GM12878 (cell line): ENCODE results near the gene COL9A2. TPM values are rescaled to one million over a fixed set of nuclear protein-coding genes. Genes with fewer than 3 reads are reported as not detected.

Experiments
- ATAC-seq: fragments of 200-7000 bp; cut with Tn5 transposase; 3 replicates; pipeline ENCODE4 v1.9.1; 2020; ENCODE audit warnings: mild to moderate bottlenecking, moderate library complexity
- BruUV-seq: library from RNA; stranded (reverse); fragments of 400-500 nt; replicated peaks from 2 replicates; lab custom pipeline; 2021; lab: Mats Ljungman, UMichigan
- CTCF ChIA-PET: fragments of 300-600 bp; sonication (Branson Sonifier 250); formaldehyde crosslinking; extraction: SDS; loops from one replicate; lab custom pipeline; 2021; ENCODE audit warnings: inconsistent platforms; lab: Yijun Ruan, JAX
- POLR2A ChIA-PET: fragments of 350-600 bp; formaldehyde crosslinking; extraction: SDS; loops from one replicate; lab custom pipeline; 2021; ENCODE audit warnings: inconsistent platforms; lab: Charles Lee
- RAD21 ChIA-PET: fragments of 300-600 bp; sonication (Branson Sonifier 250); formaldehyde crosslinking; loops from one replicate; lab custom pipeline; 2023; ENCODE audit warnings: antibody characterized with exemption; ENCODE audit not compliant: unreplicated experiment; lab: Charles Lee
- SMC1A ChIA-PET: fragments of 300-600 bp; sonication (Branson Sonifier 250); formaldehyde crosslinking; loops from one replicate; lab custom pipeline; 2023; ENCODE audit not compliant: unreplicated experiment, uncharacterized antibody; lab: Charles Lee
- DNase-seq: peaks from one replicate; pipeline ENCODE4 v3.0.0-alpha.2; 2011; ENCODE audit warnings: low read depth, low spot score
- FAIRE-seq: peaks from 3 replicates; lab custom pipeline; 2011; peaks lifted over from hg19 to GRCh38; lab: Jason Lieb, UNC
- H2AFZ ChIP-seq: 2 replicates; pipeline ENCODE4 v1.6.0; 2011; ENCODE audit warnings: low read depth, low read length, control low read depth; ENCODE audit not compliant: control insufficient read depth
- H3K27ac ChIP-seq: 2 replicates; pipeline ENCODE4 v1.5.1; 2011; ENCODE audit warnings: control low read depth; ENCODE audit not compliant: control insufficient read depth, insufficient read depth
- H3K27me3 ChIP-seq, 2 experiments: replicated peaks in 1 of 2; 2 replicates each; pipeline versions ENCODE4 v1.6.0 to v1.6.1; 2011; ENCODE audit warnings: low read length in 1 of 2; ENCODE audit not compliant: control insufficient read depth in 2 of 2, insufficient read depth in 2 of 2
- H3K36me3 ChIP-seq, 2 experiments: 2 replicates each; pipeline ENCODE4 v1.5.1; 2011; ENCODE audit warnings: low read length in 1 of 2; ENCODE audit not compliant: control insufficient read depth in 2 of 2, insufficient read depth in 2 of 2
- H3K4me1 ChIP-seq: 2 replicates; pipeline ENCODE4 v1.6.1; 2011; ENCODE audit warnings: mild to moderate bottlenecking, low read length, moderate library complexity, mixed read lengths; ENCODE audit not compliant: control insufficient read depth, insufficient read depth
- H3K4me2 ChIP-seq: 2 replicates; pipeline ENCODE4 v1.6.0; 2011; ENCODE audit warnings: control low read depth; ENCODE audit not compliant: control insufficient read depth, insufficient read depth
- H3K4me3 ChIP-seq: fragments of 200-600 bp; sonication (generic); 2 replicates; pipeline ENCODE4 v1.5.1; 2016
- H3K79me2 ChIP-seq: 2 replicates; pipeline ENCODE4 v1.6.0; 2011; ENCODE audit warnings: low read length; ENCODE audit not compliant: control insufficient read depth, insufficient read depth
- H3K9ac ChIP-seq: 2 replicates; pipeline ENCODE4 v1.8.0; 2011; ENCODE audit warnings: low read length, control low read depth, mixed read lengths; ENCODE audit not compliant: control insufficient read depth, insufficient read depth
- H3K9me3 ChIP-seq: replicated peaks from 3 replicates; pipeline ENCODE4 v1.5.1; 2011; ENCODE audit warnings: mild to moderate bottlenecking, low read length; ENCODE audit not compliant: control insufficient read depth, insufficient read depth
- H4K20me1 ChIP-seq: 2 replicates; pipeline ENCODE4 v1.6.0; 2011; ENCODE audit not compliant: control insufficient read depth, insufficient read depth
- ATF7 ChIP-seq: fragments of 450-650 bp; IDR thresholded peaks from 2 replicates; pipeline ENCODE4 v1.6.1; 2016; ENCODE audit warnings: low read depth, mild to moderate bottlenecking
- BHLHE40 ChIP-seq, 2 experiments: fragments of 450-650 bp in 1 of 2; IDR thresholded peaks; 2 replicates each; pipeline ENCODE4 v1.6.1; 2011 to 2017; ENCODE audit warnings: low read depth in 2 of 2, borderline replicate concordance in 1 of 2, improper control_type of control experiment in 1 of 2, low read length in 1 of 2, mild to moderate bottlenecking in 1 of 2
- CBX5 ChIP-seq: sonication (generic); IDR thresholded peaks from 2 replicates; pipeline ENCODE4 v1.6.1; 2016; ENCODE audit warnings: low read depth, moderate library complexity, mild to moderate bottlenecking, inconsistent platforms
- EGR1 ChIP-seq, 2 experiments: IDR thresholded peaks; 1 replicate in 1 of 2; 2 replicates in 1 of 2; pipeline ENCODE4 v1.6.1; 2011 to 2012; ENCODE audit warnings: low read depth in 2 of 2, low read length in 2 of 2, borderline replicate concordance in 1 of 2, mild to moderate bottlenecking in 1 of 2, moderate library complexity in 1 of 2
- ELK1 ChIP-seq: IDR thresholded peaks from 2 replicates; pipeline ENCODE4 v1.6.1; 2012; ENCODE audit warnings: low read depth, low read length, improper control_type of control experiment
- EP300 ChIP-seq, 2 experiments: fragments of 150-350 bp in 1 of 2; IDR thresholded peaks; 2 replicates each; pipeline ENCODE4 v1.6.1; 2011 to 2012; ENCODE audit warnings: low read depth in 2 of 2, low read length in 2 of 2, borderline replicate concordance in 1 of 2, improper control_type of control experiment in 1 of 2, inconsistent platforms in 1 of 2; ENCODE audit not compliant: control insufficient read depth in 1 of 2
- FOXK2 ChIP-seq: fragments of 450-650 bp; IDR thresholded peaks from 2 replicates; pipeline ENCODE4 v1.6.1; 2017; ENCODE audit warnings: mild to moderate bottlenecking, moderate library complexity
- HDGF ChIP-seq: fragments of 450-650 bp; IDR thresholded peaks from 2 replicates; pipeline ENCODE4 v1.6.1; 2016; ENCODE audit warnings: antibody characterized with exemption
- IKZF2 ChIP-seq, 2 experiments: fragments of 450-650 bp; IDR thresholded peaks; 2 replicates each; pipeline ENCODE4 v1.6.1; 2017; ENCODE audit warnings: mild to moderate bottlenecking in 2 of 2, moderate library complexity in 2 of 2
- MTA3 ChIP-seq: IDR thresholded peaks from 2 replicates; pipeline ENCODE4 v1.6.1; 2012; ENCODE audit warnings: low read length, inconsistent platforms, borderline replicate concordance
- NRF1 ChIP-seq: conservative IDR thresholded peaks from 2 replicates; pipeline ENCODE4 v1.6.1; 2011; ENCODE audit warnings: mild to moderate bottlenecking, low read depth, low read length, improper control_type of control experiment
- POLR2AphosphoS5 ChIP-seq: IDR thresholded peaks from 2 replicates; pipeline ENCODE4 v1.6.1; 2011; ENCODE audit warnings: mild to moderate bottlenecking, low read length, inconsistent platforms
- RB1 ChIP-seq: fragments of 450-650 bp; formaldehyde crosslinking; IDR thresholded peaks from 2 replicates; pipeline ENCODE4 v1.6.1; 2017; ENCODE audit warnings: mild to moderate bottlenecking, borderline replicate concordance
- SIX5 ChIP-seq: IDR thresholded peaks from 2 replicates; pipeline ENCODE4 v1.6.1; 2011; ENCODE audit warnings: mild to moderate bottlenecking, low read depth, low read length, moderate library complexity; ENCODE audit not compliant: severe bottlenecking
- SUZ12 ChIP-seq: fragments of 200-600 bp; sonication (generic); IDR thresholded peaks from one replicate; pipeline ENCODE4 v1.6.1; 2018; ENCODE audit warnings: antibody characterized with exemption, mild to moderate bottlenecking; ENCODE audit not compliant: unreplicated experiment
- ZBTB4 ChIP-seq: fragments of 450-650 bp; formaldehyde crosslinking; IDR thresholded peaks from 2 replicates; pipeline ENCODE4 v1.4.0; 2022; ENCODE audit warnings: mild to moderate bottlenecking, moderate library complexity
- ZNF687 ChIP-seq: fragments of 450-650 bp; IDR thresholded peaks from 2 replicates; pipeline ENCODE4 v1.6.1; 2017; ENCODE audit warnings: mild to moderate bottlenecking, moderate library complexity
- WGBS: methylation state at CpG from one replicate; pipeline ENCODE4 v1.1.6; 2016; ENCODE audit warnings: low lambda C conversion rate; ENCODE audit not compliant: insufficient replicate concordance, insufficient coverage; ENCODE audit errors: missing lambda C conversion rate; 5-methylcytosine and 5-hydroxymethylcytosine counted together
- in situ Hi-C: fragments of 300-500 bp; cut with MboI; formaldehyde crosslinking; loops from 9 replicates; pipeline ENCODE4 v1.14.3; 2018; ENCODE audit warnings: mixed read lengths
- intact Hi-C: fragments of 100-400 bp; cut with micrococcal nuclease; formaldehyde crosslinking; loops from one replicate; pipeline ENCODE4 v1.14.2; 2022; ENCODE audit not compliant: unreplicated experiment
- polyA plus RNA-seq, 11 experiments: library from polyadenylated mRNA; depleted of rRNA in 4 of 11; unstranded in 6 of 11; stranded (reverse) in 5 of 11; fragments of >200 nt; fragmentation: Nextera tagmentation in 4 of 11; fragmentation: Illumina TruSeq in 1 of 11; extraction: Ambion mirVana in 4 of 11; extraction: Trizol in 1 of 11; gene quantifications; 1 replicate in 1 of 11; 2 replicates in 10 of 11; pipeline versions ENCODE4 v1.2.1 to v1.2.3, GENCODE V29; 2011 to 2016; ENCODE audit warnings: inconsistent platforms in 2 of 11, missing spikeins in 2 of 11, low read depth in 1 of 11
- total RNA-seq, 4 experiments: library from RNA; depleted of rRNA in 3 of 4; stranded (reverse); fragments of >200 nt in 3 of 4; fragmentation: Illumina TruSeq in 1 of 4; extraction: Trizol in 1 of 4; gene quantifications; 2 replicates each; pipeline versions ENCODE4 v1.2.1 to v1.2.3, GENCODE V29; 2013 to 2021

Gene COL9A2
- total and polyA plus RNA-seq, 10 of the 15 experiments (the other 5 are each of a cell fraction or from before 2014, with no cell fraction given), result 3.1 to 63.3 (median 22.4) TPM

GRCh38 chr1:40303790-40304189 lies 13.3 kb downstream of the COL9A2 start:
- Histone ChIP-seq H3K79me2 (no peaks in the 10 kb centered on the region), H3K27ac (no peak overlapping the region), H3K9me3 (no peaks in the 10 kb centered on the region), H3K4me2 (no peak overlapping the region), H3K9ac (no peak overlapping the region), H3K27me3 (no peaks in the 10 kb centered on the region), H2AFZ (no peak overlapping the region), H3K36me3 (peaks cover 0 to 2% of the 10 kb centered on the region in 2 experiments; a peak in 2 of 4 replicates), H4K20me1 (no peaks in the 10 kb centered on the region), H3K4me1 (no peaks in the 10 kb centered on the region), H3K4me3 (no peak overlapping the region)
- POLR2A ChIA-PET, result no interaction called here
- WGBS, result 94% methylated on average over 12 of the region's 33 CpGs
- intact Hi-C loops, result no loop called here
- no peak for ATAC-seq
- SMC1A ChIA-PET, result interaction anchor here (1.7 kb wide), 1 partner anchor 151 kb away, joined by 5 read pairs; no protein-coding TSS in a partner anchor
- DNase-seq, result no peak
- RAD21 ChIA-PET, result no interaction called here
- in situ Hi-C loops, result no loop called here
- no peak for FAIRE-seq
- no peak for TF ChIP-seq POLR2AphosphoS5
- no peak for TF ChIP-seq IKZF2 (IDR thresholded peaks at IDR 0.05)
- TF ChIP-seq ATF7, result no peak
- TF ChIP-seq ELK1, result no peak
- no peak for TF ChIP-seq MTA3
- TF ChIP-seq EP300 (IDR thresholded peaks at IDR 0.05; ENCODE audit: borderline replicate concordance in 1 of 2, control insufficient read depth in 1 of 2, low read depth in 2 of 2, low read length in 2 of 2), result no peak
- no peak for TF ChIP-seq ZBTB4 (CRISPR knock-in tag)
- TF ChIP-seq FOXK2, result no peak
- no peak for TF ChIP-seq SIX5
- TF ChIP-seq RB1, result no peak
- no peak for TF ChIP-seq BHLHE40 (IDR thresholded peaks at IDR 0.05; ENCODE audit: borderline replicate concordance in 1 of 2, low read depth in 2 of 2, low read length in 1 of 2)
- no peak for TF ChIP-seq HDGF
- no peak for TF ChIP-seq NRF1
- TF ChIP-seq EGR1 (IDR thresholded peaks at IDR 0.05; ENCODE audit: borderline replicate concordance in 1 of 2, low read depth in 2 of 2, low read length in 2 of 2), result no peak
- TF ChIP-seq ZNF687, result no peak
- TF ChIP-seq CBX5, result no peak
- no peak for TF ChIP-seq SUZ12
- CTCF ChIA-PET, result no interaction called here
- no TSS peak for BruUV-seq
